Heart left ventricle (tissue), 16 donors: Measurements from ENCODE around the gene NR5A2. TPM values are rescaled to one million over a fixed set of nuclear protein-coding genes. Genes with fewer than 3 reads are reported as not detected.

ENCODE experiments used
- ATAC-seq, 4 donors: fragments of 200-7000 bp; cut with Tn5 transposase; one replicate each; pipeline ENCODE4 v1.9.1; 2020 to 2022; ENCODE audit warnings: moderate library complexity in 4 of 4, mild to moderate bottlenecking in 3 of 4, moderate number of reproducible peaks in 1 of 4
- DNase-seq, 5 donors: peaks; one replicate each; pipeline ENCODE4 v3.0.0-alpha.2; 2020
- H3K27ac ChIP-seq, 12 donors: fragments of 200-600 bp; sonication (generic) in 4 of 12; one replicate each; pipeline versions ENCODE4 v1.5.0 to v1.8.0; 2016 to 2022; ENCODE audit warnings: mild to moderate bottlenecking in 2 of 12
- H3K27me3 ChIP-seq, 9 donors: fragments of 200-600 bp; sonication (generic) in 2 of 9; one replicate each; pipeline versions ENCODE4 v1.5.1 to v1.8.0; 2016 to 2022; ENCODE audit warnings: mild to moderate bottlenecking in 3 of 9
- H3K36me3 ChIP-seq, 9 donors: fragments of 200-600 bp; sonication (generic) in 2 of 9; one replicate each; pipeline versions ENCODE4 v1.5.0 to v1.8.0; 2018 to 2022; ENCODE audit warnings: mild to moderate bottlenecking in 2 of 9
- H3K4me1 ChIP-seq, 12 donors: fragments of 200-600 bp; sonication (generic) in 4 of 12; one replicate each; pipeline versions ENCODE4 v1.5.0 to v1.8.0; 2016 to 2022; ENCODE audit warnings: mild to moderate bottlenecking in 3 of 12
- H3K4me3 ChIP-seq, 12 donors: fragments of 200-600 bp; sonication (generic) in 4 of 12; one replicate each; pipeline versions ENCODE4 v1.5.0 to v1.8.0; 2017 to 2022; ENCODE audit warnings: mild to moderate bottlenecking in 9 of 12, moderate library complexity in 4 of 12
- H3K9me3 ChIP-seq, 12 donors: fragments of 200-600 bp; sonication (generic) in 4 of 12; one replicate each; pipeline versions ENCODE4 v1.5.0 to v1.8.0; 2016 to 2022; ENCODE audit warnings: mild to moderate bottlenecking in 1 of 12
- POLR2A ChIP-seq, 2 donors: fragments of 450-650 bp; IDR thresholded peaks; one replicate each; pipeline ENCODE4 v1.6.1; 2017; ENCODE audit warnings: antibody characterized with exemption in 2 of 2, mild to moderate bottlenecking in 2 of 2, moderate library complexity in 2 of 2
- WGBS, 4 donors: extraction: QIAGEN DNeasy Blood & Tissue Kit in 2 of 4; methylation state at CpG; one replicate each; pipeline versions ENCODE4 v1.1.5 to v1.1.7; 2013 to 2018; 5-methylcytosine and 5-hydroxymethylcytosine counted together
- intact Hi-C, 10 donors: fragments of 100-400 bp; cut with DNase I; formaldehyde crosslinking; loops; one replicate each; pipeline versions ENCODE4 v1.11.1 to v1.14.2; 2022
- polyA plus RNA-seq, 2 donors: library from polyadenylated mRNA; stranded (reverse); fragments of 200-250 nt; gene quantifications; one replicate each; pipeline ENCODE4 v1.2.3, GENCODE V29; 2013
- total RNA-seq, 9 donors: library from RNA; depleted of rRNA in 2 of 9; stranded (reverse); fragments of >200 nt in 2 of 9; fragmentation: NEBNext Ultra II Directional in 3 of 9; extraction: Animal tissue kit (Norgen Biotek cat#: 25700) in 3 of 9; gene quantifications; one replicate each; pipeline versions ENCODE4 v1.1.0 to v1.2.4, GENCODE V29; 2016 to 2023
- TF ChIP-seq, protein P1 (sequence below), 12 donors: fragments of 200-600 bp; sonication (generic) in 4 of 12; IDR thresholded peaks; one replicate each; pipeline versions ENCODE4 v1.5.0 to v1.8.0; 2018 to 2022; ENCODE audit warnings: antibody characterized with exemption in 12 of 12, mild to moderate bottlenecking in 5 of 12
- donor health status: ischemic (EF 13 %, LVEDD 7.1; RV severe dilation, severe dysfunction).
- donor health status: healthy with polysubstance abuse.
- donor health status: DM: no; HTN: yes; CAD: no.
- donor health status: DM: no; HTN: no; CAD: no.
- donor health status: ischemic (EF 25% LVEDD 6.9; RV normal size, moderate dysfunction).
- donor health status: ischemic (EF 25% LVEDD 5.7; RV mildly dilated, moderate dysfunction).
- donor health status: healthy.
- donor health status: DM: yes; HTN: yes; CAD: no.
- donor health status: ischemic (EF 35%, LVEDD 5.7; RV mildly dilated, moderate dysfunction).
- donor health status: nonischemic (EF 11% LVEDD 7.7; RV severe dilation, severe dysfunction).
- donor health status: DM: yes; HTN: yes; CAD: no.
- donor health status: PGD.
- donor health status: ischemic (EF 29% LVEDD 5.4; RV normal size, mild dysfunction).
- donor health status: nonischemic (EF 23%, LVEDD 6.1; RV moderate dilation, normal function).

Gene NR5A2
- total and polyA plus RNA-seq, 11 donors: 0.30 to 2.7 (median 1.0) TPM

DNA sequence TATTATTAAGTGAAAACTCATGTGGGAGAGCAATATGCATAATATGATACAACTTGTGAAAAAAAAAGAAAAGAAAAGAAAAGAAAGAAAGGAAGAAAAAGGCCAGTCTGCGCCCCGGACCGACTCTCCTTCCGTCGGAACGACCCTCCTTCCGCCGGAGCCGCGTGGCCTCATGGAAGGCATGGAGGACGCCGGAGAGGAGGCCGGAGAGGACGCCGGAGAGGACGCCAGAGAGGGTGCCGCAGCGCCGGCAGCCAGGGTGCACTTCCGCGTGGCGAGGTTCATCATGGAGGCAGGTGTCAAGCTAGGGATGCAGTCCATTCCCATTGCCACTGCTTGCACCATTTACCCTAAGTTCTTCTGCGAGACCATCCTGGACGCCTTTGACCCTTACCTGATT lies 185.9 kb downstream of the NR5A2 start:
- no peak for ATAC-seq

DNA sequence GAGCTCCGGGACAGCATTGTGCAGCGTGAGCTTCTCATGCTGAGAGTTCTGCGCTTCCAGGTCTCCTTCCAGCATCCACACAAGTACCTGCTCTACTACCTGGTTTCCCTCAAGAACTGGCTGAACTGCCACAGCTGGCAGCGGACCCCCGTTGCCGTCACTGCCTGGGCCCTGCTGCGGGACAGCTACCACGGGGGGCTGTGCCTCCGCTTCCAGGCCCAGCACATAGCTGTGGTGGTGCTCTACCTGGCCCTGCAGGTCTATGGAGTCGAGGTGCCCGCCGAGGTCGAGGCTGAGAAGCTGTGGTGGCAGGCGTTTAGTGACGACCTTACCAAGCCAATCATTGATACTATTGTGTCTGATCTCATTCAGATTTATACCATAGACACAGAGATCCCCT lies 186.4 kb downstream of the NR5A2 start:
- 95 to 98% (median 95%) methylated on average over 12 to 15 of the region's 15 CpGs for WGBS, 4 donors
- Histone ChIP-seq H3K4me3 (no peak overlapping the region), H3K27me3 (no peaks in the 10 kb centered on the region), H3K4me1 (no peaks in the 10 kb centered on the region), H3K27ac (no peak overlapping the region), H3K36me3 (no peaks in the 10 kb centered on the region), H3K9me3 (peaks cover 0 to 4% (median 0%) of the 10 kb centered on the region in 12 donors)
- DNase-seq: no peak
- no peak for TF ChIP-seq POLR2A (IDR thresholded peaks at IDR 0.05)
- TF ChIP-seq, protein P1, sequence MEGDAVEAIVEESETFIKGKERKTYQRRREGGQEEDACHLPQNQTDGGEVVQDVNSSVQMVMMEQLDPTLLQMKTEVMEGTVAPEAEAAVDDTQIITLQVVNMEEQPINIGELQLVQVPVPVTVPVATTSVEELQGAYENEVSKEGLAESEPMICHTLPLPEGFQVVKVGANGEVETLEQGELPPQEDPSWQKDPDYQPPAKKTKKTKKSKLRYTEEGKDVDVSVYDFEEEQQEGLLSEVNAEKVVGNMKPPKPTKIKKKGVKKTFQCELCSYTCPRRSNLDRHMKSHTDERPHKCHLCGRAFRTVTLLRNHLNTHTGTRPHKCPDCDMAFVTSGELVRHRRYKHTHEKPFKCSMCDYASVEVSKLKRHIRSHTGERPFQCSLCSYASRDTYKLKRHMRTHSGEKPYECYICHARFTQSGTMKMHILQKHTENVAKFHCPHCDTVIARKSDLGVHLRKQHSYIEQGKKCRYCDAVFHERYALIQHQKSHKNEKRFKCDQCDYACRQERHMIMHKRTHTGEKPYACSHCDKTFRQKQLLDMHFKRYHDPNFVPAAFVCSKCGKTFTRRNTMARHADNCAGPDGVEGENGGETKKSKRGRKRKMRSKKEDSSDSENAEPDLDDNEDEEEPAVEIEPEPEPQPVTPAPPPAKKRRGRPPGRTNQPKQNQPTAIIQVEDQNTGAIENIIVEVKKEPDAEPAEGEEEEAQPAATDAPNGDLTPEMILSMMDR (IDR thresholded peaks at IDR 0.05): no peak
- intact Hi-C loops: no loop called here
- ATAC-seq: no peak

More for the DNA sequence above, 185.9 kb downstream of the NR5A2 start:
- Histone ChIP-seq H3K36me3 (no peaks in the 10 kb centered on the region), H3K4me1 (no peaks in the 10 kb centered on the region), H3K9me3 (peaks cover 0 to 4% (median 0%) of the 10 kb centered on the region in 12 donors), H3K27me3 (no peaks in the 10 kb centered on the region), H3K4me3 (no peak overlapping the region), H3K27ac (no peak overlapping the region)
- TF ChIP-seq, protein P1 (IDR thresholded peaks at IDR 0.05): no peak
- TF ChIP-seq POLR2A (IDR thresholded peaks at IDR 0.05): no peak
- DNase-seq: no peak
- 93 to 97% (median 96%) methylated on average over 22 to 24 of the region's 24 CpGs for WGBS, 4 donors
- intact Hi-C loops: no loop called here

DNA sequence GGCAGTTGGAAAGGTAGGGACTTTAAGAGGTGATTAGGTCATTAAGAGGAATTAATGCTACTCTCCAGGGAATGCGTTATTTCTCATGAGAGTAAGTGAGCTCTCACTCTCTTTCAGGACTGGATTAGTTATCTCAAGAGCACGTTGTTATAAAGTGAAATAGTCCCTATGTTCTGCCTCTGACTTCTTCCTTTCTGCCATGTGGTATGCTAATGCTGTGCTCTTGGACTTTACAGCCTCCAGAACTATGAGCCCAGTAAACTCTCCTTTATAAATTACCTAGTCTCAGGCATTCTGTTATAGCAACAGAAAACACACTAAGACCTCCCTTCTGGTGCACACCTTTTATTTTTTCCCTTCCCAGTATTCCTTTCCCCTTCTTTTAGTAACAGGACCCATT lies 187.8 kb downstream of the NR5A2 start:
- Histone ChIP-seq H3K4me3 (no peak overlapping the region), H3K27ac (no peak overlapping the region), H3K36me3 (no peaks in the 10 kb centered on the region), H3K4me1 (no peaks in the 10 kb centered on the region), H3K9me3 (peaks cover 0 to 4% (median 0%) of the 10 kb centered on the region in 12 donors), H3K27me3 (no peaks in the 10 kb centered on the region)
- no peak for DNase-seq
- TF ChIP-seq, protein P1 (IDR thresholded peaks at IDR 0.05): no peak
- TF ChIP-seq POLR2A (IDR thresholded peaks at IDR 0.05): no peak
- intact Hi-C loops: no loop called here
- WGBS, 4 donors: 76 to 86% (median 79%) methylated on average over 2 of the region's 2 CpGs
- ATAC-seq: no peak

DNA sequence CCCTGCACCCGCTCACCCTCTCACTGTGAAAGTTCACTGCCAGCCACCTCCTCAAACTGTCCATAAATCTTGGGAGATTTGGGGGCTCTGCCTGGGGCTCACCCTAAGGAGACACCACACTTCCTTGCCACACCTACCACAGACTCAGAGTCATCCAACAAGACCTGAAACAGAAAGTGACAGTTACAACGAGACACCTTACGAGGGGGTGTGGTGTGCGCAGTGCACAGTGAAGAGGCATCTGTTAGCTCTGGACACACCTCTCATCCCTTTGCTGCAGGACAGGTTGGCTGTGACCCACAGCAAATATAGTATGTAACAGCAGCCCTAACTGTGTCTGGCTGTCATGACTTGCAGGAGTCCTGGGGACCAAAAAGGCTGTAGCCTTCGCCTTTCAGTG lies 190.2 kb downstream of the NR5A2 start:
- Histone ChIP-seq H3K27ac (no peak overlapping the region), H3K9me3 (peaks cover 0 to 4% (median 0%) of the 10 kb centered on the region in 12 donors), H3K27me3 (no peaks in the 10 kb centered on the region), H3K36me3 (no peaks in the 10 kb centered on the region), H3K4me3 (no peak overlapping the region), H3K4me1 (no peaks in the 10 kb centered on the region)
- TF ChIP-seq POLR2A (IDR thresholded peaks at IDR 0.05): no peak
- TF ChIP-seq, protein P1 (IDR thresholded peaks at IDR 0.05): no peak
- intact Hi-C loops: no loop called here
- ATAC-seq: no peak
- no peak for DNase-seq
- 92 to 96% (median 93%) methylated on average over 5 of the region's 5 CpGs for WGBS, 4 donors
